T-helper 1 cell (primary cell): Measurements from ENCODE around the gene SPRED2.

ENCODE experiments used
- DNase-seq, 5 donors: peaks; one replicate each; pipeline ENCODE4 v3.0.0-alpha.2; 2012 to 2020

SPRED2 gene

DNA sequence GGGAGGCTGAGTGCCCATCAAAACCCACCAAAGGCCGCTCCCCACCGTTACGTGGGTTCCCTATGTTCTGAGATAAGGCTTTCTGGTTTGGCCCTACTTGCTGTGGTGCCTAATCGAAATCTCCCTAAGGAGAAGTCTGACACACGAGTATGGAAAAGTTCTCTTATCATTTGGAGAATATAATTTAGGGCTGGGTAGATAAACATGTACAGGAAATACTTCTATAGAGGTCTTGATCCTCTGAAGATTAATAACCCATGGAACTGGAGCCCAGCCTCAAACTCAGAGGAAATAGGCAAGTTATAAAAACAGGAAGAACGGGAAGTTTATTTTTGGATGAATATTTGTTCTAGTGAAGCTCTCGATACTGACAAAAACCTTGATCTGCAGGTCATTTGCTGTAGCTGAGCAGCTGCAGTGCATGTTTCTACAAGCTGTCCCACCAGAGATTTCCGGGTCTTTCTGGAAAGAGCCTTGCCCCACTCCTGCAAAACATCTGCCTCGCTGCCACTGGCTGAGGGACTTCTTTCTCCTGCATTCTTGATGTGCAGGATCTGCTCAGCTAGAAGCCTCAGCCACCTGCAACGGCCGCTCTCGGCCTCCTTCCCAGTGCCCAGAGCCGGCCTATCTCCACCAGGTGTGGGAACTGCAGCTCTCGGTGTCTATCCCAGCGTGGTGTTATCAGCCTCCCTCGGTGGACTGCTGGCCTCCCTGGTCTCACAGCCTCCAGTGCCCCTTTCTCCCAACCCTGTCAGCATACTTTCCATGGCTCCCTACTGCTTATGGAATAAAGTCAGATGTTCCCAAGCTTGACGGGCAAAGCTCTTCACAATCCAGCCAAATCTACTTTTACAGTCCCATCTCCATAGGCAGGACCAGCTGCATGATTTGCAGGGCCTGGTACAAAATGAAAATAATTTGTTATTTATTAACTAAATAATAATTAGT is 48.6 kb downstream of the SPRED2 start:
- no peak for DNase-seq

DNA sequence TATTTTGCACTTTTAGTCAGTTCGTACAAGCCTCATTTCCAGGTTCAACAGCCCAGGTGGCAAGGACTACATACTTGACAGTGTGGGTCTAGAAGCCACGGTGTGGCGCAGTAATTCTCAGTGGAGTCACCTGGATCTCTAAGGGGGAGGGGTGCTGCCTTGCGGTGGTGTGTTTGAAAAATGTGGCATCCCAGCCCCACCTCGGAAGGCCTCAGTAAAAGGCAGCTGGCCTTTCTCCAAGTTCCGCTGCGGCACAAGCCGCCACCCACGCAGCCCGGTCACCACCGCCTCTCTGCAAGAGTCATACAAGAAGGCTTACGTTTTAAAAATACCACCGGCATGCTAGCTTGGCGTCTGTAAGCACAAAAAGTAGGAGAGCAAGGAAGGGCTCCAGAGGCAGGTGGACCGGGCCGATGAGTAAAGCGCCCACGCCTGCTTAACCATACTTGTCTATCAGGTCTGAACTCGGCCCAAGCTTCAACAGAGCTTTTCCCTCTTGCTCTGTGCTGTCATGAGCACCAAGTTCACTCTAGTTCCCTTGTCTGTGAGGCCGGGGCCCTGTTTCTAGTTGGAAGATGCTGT is 49.5 kb downstream of the SPRED2 start:
- DNase-seq: peak in 4 of 5 donors; percentile 38 to 62 (median 42)

DNA sequence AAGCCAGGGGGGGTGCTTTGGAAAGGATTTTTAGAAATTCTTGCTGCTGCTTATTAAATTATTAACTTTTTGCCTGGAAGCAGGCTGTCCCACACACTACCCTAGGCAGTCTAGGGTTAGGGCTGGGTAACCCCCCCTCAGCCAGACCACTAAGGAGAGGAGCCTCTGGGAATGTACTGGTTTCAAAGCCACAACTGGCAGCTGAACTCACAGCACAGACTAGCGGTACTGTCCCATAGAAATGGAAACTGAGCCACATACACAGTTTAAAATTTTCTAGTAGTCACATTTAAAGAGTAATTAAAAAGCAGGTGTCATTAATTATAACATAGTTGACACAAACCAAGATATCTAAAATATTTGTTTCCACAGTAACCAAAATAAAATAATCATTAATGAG is 50.1 kb downstream of the SPRED2 start:
- DNase-seq: no peak

DNA sequence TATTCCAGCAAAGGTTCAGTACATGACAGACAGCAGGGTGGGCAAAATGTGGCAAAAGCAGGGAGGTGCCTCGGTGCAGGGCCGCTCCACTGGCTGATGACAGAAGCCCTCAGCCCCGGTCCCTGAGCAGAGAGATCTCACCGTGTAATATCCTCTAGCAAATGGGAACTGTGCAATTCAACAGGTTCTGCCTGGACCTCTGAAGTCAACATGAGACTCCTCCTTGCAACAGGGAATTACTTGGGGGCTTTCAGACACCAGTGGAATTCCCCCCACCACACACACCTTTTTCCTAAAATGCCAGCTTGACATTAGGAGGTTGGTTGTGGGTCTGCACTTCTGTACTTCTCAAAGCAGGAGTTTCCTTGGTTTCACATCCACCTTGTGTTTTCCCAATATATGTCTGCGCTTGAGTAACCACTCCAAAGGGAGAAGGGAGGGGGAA is 50.8 kb downstream of the SPRED2 start:
- no peak for DNase-seq

DNA sequence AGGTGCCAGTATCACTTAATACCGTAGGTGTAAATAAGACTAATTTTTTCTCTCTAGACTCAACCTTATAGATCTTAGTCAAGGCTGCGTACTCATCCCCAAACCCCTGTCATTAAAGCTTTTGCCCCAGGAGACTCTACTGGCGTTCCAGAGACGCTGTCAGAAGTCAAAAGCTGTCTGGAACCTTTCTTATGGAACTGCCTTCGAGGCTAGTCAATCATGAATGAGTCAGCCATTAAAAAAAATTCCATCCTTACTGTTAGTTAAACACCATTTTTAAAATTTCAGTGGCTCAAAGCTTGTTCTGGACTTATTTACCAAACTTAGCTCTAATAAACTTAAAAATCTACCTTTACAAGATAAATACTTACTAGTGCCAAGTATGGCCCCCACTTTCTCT is 52.1 kb downstream of the SPRED2 start:
- DNase-seq: no peak

DNA sequence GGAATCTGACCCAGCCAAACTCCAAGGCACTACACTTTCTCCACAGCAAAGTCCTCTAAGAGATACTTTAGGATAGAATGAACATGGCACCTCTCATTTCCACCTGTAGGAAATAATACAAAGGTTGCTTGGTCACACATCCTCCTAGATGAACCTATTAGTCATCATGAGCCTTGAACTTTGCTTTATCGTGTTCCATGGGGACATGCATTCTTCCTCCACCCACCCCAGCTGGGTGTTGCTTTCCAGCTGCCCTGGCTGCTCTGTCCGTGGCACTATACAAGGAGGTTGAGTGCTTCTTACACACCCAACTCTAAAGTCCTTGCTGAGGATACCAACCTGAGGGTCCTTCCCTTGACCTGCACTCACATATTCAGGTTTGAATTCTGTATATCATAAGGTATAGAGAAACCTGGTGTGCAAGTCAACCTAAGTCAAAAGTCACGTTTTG is 52.7 kb downstream of the SPRED2 start:
- no peak for DNase-seq

DNA sequence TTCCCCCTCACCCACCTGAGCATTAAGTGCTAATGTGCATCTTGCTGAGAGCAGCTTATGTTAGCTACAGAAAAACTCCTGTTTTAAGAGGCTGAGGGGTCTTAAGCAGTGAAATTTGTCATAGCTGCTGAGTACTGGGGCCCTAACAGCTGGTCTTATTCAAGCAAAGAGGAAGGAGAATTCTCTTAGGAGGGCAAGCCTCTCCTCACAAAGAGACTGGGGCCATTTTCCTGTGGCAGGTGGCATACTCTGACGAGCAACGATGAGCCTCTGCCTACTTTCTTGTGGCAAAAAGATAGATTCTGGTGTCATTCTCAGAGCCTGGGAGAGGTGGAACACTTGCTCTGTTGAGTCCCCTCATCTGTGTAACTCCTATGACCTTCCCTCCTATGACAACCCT is 53.2 kb downstream of the SPRED2 start:
- no peak for DNase-seq

DNA sequence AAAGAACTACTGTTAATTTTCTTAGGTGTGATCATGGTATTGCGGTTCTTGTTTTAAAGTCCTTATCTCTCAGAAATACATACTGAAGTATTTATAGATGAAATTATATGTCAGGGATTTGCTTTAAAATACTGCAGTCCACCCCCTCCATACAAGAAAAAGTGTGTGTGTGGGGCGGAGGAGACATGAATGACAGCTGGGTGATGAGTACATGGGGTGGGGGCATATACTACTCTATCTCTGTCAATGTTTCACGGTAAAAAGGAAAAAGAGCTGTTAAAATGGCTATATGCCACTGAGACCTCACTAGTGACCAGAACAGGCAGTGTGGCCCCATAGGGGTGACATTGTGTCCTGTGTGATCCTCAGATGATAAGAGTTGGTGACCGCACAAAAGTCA is 54.1 kb downstream of the SPRED2 start:
- DNase-seq: no peak

DNA sequence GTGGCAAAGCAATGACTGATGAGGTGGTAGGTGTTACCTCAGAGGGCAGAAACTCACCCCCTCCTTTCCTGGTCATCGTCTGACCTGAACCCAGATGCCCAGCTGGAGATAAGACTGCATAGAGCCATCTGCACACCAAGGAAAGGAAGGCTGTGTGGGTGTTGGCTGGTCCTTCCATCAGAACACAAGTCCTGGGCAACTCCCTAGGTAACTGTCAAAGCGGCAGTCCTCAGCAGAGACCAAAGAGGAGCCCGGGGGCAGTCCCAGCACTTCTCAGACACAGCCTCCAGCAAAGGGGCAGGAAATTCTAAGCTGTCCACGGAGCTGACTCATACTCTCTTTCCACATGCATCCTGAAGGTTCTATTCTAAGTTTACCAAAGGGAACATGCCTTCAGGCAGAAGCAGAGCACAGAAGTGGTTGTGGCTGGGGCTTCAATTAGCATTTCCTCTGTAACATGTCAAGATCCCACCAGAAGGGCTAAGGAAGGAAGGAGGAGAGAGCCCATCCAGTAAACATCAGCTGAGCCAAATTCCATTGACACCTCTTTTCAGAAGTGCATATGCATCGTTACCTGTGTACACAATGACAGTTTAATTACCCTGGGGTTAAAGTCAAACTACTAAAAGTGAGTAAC is 54.7 kb downstream of the SPRED2 start:
- no peak for DNase-seq

DNA sequence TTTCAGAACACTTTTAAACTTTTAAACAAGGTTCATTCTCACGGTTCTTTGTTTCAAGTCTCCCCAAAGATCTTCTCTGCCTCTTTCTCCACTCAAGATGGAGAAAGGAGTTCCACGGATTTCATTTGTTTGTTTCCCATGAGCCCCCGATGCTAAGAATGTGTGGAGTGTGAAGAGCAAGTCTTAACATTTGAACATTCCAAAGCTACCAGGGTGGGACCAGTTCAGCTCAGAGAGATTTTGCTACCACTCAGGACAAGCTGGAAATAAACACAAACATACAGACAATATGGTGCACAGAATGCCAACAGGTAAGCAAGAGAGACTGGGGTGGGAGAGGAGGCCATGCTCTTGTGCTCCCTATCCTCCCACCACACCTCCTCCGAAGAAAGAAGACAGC is 56.7 kb downstream of the SPRED2 start:
- no peak for DNase-seq

DNA sequence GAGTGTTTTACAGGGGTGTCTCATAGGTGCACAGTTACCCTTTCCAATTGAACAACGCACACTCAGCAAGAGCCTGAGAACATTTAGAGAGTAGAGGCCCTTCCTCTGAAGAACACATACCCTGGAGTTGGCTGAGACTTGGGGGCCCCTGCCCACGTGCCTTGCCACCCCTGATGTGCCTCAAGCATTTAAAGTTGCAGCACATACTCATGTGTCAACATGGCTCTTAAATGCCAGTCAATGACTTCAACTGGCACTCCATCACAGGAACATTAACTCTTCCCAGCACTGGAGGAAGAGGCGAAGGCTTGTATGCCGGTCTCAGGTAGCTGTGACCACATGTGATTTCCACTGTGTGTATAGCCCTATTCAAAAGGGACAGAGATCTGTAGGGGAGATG is 57.4 kb downstream of the SPRED2 start:
- no peak for DNase-seq

DNA sequence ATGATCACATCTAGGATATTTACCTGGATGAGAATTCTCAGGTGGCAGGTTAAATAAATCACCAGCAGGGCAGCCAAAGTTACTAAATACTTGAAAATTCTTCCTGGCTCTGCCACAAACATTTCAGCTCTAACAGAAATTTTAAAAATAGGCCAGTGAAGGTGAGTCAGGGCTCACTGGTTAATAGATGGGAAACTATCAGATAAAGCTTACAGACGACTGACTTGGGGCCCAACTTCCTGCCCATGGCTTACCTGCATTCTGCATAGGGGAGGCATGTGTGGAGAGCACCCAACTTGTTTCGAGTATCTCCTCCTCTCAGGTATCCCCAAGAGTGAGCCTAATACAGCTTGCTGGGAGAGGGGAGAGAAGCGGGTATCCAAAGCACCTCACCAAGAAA is 57.8 kb downstream of the SPRED2 start:
- no peak for DNase-seq

DNA sequence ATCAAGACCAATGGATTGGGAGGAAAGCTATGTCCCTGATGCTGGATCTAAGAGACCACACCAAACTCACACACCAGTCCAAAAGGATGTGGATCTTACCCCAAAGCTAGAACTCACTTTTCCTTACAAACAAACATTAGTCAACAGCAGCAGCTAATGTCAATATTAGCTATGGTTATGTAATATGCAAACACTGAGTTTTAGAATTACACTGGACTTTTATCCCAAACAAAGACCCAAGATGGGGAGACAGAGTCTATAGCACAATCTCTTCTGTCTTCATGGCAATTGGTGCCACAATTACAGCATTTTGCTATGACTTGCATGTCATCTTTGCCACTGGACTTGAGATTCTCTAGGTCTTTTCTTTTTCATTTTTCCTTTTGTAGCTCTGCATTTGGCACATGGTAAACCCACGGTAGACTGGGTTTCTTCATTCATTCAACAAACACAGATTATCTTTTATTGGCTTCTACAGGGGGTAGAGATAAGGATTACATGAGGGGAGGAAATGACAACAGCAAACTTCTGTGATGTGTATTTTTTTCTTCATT is 59.0 kb downstream of the SPRED2 start:
- DNase-seq: no peak

DNA sequence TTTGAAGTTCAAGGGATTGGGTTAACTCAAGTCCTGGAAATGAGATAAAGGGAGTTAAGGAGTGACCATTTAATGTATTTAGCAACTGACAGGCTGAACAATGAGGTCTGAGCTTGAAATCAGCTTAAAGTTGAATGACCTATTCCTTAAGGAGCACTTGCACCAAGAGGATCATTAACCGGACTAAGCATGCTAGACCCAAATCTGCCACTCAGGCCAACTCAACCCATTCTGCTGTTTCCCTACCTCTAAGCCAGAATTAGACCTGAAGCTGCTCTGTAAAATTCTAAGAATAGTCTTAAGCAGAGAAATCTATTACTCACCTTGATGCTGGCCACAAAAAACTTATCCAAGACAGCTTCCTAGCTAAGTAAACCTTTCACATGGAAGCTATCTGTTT is 59.8 kb downstream of the SPRED2 start:
- no peak for DNase-seq

DNA sequence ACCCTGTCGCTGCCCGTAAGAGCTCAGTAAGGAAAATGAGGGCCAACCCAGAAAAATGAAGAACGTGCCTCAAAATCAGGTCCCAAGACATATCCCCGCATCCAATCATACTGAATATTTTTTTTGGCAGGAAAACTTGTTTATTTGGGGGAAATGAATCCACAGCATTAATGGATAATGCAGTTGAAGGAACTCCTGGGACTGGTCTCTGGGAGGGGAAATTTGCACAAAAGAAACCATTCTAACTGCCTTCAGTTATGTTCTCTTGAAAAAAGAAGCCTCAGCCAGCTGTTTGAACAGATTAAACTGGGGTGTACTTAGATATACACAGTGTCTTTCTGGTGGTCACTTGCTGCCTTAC is 61.3 kb downstream of the SPRED2 start:
- no peak for DNase-seq

DNA sequence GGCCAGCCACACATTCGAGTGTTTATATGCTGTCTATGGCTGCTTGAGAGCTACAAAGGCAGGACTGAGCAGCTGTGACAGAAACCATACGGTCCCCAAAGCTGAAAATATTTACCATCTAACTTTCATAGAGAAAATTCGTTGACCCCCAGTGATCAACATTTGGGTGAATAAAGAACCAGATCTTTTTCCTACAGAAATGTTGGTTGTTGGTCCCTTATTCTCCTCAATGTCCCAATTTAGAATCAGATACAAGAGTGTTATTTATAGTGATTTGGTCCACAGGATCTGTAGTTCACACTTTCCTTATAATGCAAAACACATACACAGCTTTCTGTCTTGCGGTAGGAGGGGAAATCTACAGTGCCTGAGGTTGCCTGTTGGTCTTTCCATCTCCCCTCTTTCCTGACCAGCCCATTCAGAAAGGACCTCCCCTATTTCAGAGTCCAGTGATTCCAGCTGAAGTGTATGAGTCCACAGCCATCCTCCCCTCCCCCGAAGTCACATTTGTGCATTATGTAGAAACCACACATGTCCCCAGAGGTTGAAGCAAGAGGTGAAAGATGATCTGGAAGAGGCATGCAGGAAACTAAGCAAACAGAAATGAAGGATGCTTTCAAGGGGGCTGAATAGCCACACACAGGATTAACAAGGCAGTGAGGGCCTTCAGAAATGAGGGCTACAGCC is 61.9 kb downstream of the SPRED2 start:
- DNase-seq: no peak

DNA sequence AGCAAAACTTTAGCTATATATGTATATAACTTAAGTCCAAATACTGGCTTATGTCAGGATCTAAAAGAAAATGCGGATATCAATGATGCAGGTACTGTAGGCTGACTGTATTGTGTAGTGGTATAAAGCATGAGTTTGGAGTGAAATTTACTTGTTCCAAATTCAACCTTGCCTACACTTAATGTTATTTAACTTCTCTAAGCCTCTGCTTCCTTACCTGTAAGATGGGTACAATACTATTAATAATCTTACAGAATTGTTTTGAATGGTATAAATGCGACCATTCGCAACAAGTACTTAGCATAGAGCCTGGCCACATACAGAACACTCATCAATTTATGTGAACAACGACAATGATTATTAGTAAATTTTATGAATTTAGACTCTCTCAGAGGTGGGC is 62.4 kb downstream of the SPRED2 start:
- DNase-seq: no peak

DNA sequence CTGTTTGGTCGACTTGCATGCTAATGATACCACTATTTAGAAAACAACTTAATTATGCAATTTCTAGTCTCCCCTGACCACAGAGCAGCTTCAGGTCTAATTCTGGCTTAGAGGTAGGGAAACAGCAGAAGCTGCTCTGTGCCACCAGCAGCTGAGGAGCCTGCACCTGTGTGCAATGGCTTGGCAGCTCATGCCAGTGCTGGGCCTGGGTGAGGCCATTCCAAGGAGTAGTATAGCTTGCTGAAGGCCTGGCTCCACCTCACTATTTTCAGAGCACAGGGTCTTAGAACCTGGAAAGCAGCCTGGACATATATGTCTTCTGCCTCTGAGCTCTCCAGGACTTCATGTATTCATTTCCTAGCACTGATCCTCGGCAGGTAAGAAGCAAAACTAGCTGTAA is 62.8 kb downstream of the SPRED2 start:
- no peak for DNase-seq

DNA sequence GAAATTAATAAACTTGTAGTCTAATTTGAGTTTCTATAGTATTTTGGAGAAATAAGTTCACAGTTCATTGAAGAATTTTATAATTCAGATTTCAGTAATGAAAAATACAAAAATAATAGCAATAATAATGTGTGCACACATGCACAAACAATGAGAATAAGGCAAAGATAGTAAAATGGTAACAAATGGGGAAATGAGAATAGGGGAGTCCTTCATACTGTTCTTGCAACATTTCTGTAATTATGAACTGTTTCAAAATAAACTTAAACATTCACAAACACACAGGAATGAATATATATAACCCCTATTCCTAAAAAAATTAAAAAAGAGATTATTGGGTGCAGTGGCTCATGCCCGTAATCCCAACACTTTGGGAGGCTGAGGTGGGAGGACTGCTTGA is 63.9 kb downstream of the SPRED2 start:
- no peak for DNase-seq

DNA sequence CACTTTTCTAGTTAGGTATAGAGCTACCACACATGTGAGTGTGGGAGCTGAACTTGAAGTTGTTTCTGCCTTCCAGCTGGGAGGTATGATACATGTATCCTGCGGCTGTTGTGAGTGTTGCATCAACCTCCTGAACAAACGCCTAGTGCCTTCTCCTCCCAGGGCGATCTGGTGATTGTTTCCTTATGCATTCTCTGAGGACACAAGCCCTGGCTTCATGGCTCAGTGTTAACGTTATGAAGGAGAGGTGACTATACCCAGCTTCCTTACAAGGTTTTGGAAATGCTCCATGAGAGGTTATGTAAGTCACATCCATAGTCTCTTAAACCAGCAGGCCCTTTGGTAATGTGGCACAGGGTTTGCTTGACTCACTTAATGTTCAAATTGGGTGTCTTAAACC is 64.9 kb downstream of the SPRED2 start:
- no peak for DNase-seq

DNA sequence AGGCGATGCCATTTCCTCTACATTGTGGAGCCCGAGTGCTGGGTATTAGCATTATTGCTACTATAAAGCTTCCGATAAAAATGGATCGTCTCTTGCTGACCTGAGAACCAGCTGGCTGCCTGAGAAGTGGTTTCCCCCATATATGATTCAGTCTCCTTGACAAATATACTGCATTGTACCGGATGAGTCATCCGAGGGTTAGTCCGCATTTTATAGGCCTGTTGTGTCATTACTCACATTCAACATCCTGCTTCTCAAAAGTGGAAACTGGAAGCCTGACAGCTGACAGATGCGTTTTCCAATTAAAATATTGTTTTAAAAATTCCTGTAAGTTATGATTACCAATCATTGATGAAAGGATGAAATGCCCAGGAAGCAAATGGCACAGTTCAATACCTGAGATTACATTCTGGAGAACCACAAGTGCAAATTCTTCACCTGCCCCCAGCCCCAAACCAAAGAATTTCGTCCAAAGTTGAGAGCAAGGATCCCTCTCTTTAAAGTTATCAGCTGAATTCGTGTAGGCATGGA is 65.7 kb downstream of the SPRED2 start:
- DNase-seq: peak in 1 of 5 donors; percentile 61

DNA sequence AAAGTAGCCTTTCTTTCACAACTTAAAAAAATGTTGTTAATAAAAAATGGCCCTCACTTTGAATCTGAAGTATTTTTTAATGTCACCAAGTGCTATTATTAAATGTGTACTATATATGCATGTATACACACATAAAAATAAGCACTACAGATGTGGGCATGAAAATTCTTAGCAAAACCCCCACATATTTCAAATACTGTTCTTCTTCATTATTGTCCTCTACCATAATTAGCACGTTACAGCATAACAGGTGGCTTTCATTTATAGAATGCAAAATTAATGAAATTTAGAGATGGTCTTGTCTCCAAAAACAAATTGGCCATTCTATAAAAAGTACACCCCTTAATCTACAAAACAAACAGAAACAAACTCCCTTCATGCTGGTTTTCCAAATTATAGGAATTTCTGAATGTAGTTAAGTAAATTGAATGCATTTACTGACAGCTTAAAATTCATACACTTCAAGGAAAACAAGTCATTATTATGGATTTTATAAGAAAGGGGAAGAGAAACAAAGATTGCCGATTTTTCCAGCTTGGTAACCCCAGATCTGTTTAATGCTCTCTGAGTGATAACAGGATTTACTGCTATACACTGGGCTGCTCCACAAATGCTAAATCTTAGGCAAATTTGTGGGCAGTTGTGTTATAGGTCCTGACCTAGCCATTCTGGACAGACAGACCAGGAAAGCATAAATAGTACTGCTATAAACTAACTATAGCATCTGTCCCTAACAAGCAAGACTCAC is 67.2 kb downstream of the SPRED2 start:
- no peak for DNase-seq
